D721Med (cell line): Measurements from ENCODE around the gene SEC23IP.

Experiments used
- DNase-seq: peaks from one replicate; pipeline ENCODE4 v3.0.0; 2011; ENCODE audit warnings: low spot score; ENCODE audit not compliant: insufficient read length
- FAIRE-seq: peaks from 2 replicates; lab custom pipeline; 2011; peaks lifted over from hg19 to GRCh38; lab: Jason Lieb, UNC
- TF ChIP-seq, protein P1 (sequence below): IDR thresholded peaks from 2 replicates; pipeline ENCODE4 v1.5.1; 2012; ENCODE audit warnings: mild to moderate bottlenecking, control low read depth; ENCODE audit not compliant: insufficient read depth; ENCODE audit errors: missing control alignments

SEC23IP gene

DNA sequence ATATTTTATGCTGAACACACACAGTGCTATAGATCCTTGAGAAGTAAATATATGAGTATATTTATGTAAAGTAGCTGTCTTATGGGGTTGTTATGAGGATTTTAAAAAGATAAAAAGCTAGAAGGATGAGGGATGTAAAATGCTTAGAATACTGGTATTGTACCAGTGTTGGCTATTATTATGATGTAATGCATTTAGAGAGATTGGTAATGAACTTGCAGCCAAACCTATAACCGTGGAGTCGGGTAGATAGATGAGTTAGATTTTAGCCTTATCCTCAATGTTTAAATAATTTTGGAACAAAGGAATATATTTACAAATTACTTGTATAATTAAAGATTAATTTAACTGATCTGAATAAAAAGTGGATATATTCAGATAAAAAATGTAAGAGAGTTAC, 99.3 kb downstream of the SEC23IP start:
- no peak for FAIRE-seq
- DNase-seq, result no peak
- TF ChIP-seq, protein P1, sequence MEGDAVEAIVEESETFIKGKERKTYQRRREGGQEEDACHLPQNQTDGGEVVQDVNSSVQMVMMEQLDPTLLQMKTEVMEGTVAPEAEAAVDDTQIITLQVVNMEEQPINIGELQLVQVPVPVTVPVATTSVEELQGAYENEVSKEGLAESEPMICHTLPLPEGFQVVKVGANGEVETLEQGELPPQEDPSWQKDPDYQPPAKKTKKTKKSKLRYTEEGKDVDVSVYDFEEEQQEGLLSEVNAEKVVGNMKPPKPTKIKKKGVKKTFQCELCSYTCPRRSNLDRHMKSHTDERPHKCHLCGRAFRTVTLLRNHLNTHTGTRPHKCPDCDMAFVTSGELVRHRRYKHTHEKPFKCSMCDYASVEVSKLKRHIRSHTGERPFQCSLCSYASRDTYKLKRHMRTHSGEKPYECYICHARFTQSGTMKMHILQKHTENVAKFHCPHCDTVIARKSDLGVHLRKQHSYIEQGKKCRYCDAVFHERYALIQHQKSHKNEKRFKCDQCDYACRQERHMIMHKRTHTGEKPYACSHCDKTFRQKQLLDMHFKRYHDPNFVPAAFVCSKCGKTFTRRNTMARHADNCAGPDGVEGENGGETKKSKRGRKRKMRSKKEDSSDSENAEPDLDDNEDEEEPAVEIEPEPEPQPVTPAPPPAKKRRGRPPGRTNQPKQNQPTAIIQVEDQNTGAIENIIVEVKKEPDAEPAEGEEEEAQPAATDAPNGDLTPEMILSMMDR, result no peak
